Measurements from ENCODE around the gene NUP153.

Gene NUP153

DNA sequence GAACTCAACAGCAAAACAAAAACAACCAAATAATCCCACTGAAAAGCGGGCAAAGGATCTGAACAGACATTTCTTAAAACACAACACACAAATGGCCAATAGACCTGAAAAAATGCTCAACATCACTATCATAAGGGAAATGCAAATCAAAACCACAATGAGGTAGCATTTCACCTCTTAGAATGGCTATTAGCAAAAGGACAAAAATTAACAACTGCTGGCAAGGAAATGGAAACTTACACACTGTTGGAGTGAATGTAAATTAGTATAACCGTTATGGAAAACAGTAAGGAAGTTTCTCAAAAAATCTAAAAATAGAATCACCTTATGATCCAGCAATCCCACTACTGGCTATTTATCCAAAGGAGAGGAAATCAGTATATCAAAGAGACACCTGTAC lies 85.7 kb downstream of the NUP153 start:
- no peak for TF ChIP-seq TAF1 (IDR thresholded peaks at IDR 0.05; ENCODE audit: borderline replicate concordance, insufficient read depth, low read length)
- TF ChIP-seq FOXP2 (optimal IDR thresholded peaks at IDR 0.05; ENCODE audit: borderline replicate concordance, extremely low read depth, extremely low read length, insufficient read depth) = no peak
- TF ChIP-seq, protein P1, sequence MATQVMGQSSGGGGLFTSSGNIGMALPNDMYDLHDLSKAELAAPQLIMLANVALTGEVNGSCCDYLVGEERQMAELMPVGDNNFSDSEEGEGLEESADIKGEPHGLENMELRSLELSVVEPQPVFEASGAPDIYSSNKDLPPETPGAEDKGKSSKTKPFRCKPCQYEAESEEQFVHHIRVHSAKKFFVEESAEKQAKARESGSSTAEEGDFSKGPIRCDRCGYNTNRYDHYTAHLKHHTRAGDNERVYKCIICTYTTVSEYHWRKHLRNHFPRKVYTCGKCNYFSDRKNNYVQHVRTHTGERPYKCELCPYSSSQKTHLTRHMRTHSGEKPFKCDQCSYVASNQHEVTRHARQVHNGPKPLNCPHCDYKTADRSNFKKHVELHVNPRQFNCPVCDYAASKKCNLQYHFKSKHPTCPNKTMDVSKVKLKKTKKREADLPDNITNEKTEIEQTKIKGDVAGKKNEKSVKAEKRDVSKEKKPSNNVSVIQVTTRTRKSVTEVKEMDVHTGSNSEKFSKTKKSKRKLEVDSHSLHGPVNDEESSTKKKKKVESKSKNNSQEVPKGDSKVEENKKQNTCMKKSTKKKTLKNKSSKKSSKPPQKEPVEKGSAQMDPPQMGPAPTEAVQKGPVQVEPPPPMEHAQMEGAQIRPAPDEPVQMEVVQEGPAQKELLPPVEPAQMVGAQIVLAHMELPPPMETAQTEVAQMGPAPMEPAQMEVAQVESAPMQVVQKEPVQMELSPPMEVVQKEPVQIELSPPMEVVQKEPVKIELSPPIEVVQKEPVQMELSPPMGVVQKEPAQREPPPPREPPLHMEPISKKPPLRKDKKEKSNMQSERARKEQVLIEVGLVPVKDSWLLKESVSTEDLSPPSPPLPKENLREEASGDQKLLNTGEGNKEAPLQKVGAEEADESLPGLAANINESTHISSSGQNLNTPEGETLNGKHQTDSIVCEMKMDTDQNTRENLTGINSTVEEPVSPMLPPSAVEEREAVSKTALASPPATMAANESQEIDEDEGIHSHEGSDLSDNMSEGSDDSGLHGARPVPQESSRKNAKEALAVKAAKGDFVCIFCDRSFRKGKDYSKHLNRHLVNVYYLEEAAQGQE (IDR thresholded peaks at IDR 0.05; ENCODE audit: insufficient read depth in 1 of 2, low read depth in 2 of 2, low read length in 2 of 2) = no peak
- no peak for TF ChIP-seq SIN3A (IDR thresholded peaks at IDR 0.05; ENCODE audit: borderline replicate concordance, insufficient read depth, low read length)
- TF ChIP-seq POLR2AphosphoS5 (IDR thresholded peaks at IDR 0.05; ENCODE audit: low read depth, low read length) = no peak

DNA sequence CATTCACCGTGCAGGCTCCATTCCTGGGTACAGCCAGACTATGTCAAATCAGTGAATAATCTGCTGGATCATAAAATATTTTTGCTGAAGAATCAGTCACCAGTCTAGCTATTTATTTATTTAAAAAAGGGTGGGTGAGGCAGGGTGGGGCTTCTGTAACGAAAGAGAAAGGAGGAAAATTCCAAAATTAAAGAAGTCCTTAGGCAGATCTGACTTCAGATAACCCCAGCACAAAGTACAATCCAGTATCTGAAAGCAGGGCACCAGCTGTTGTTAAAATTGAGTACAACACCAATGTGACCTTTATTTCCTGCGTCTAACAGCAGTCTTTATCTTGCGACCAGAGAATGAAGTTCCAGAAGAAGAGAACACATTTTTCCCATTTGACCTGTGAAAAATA lies 90.9 kb downstream of the NUP153 start:
- TF ChIP-seq POLR2AphosphoS5 (IDR thresholded peaks at IDR 0.05; ENCODE audit: low read depth, low read length) (no peak), TAF1 (IDR thresholded peaks at IDR 0.05; ENCODE audit: borderline replicate concordance, insufficient read depth, low read length) (no peak), FOXP2 (optimal IDR thresholded peaks at IDR 0.05; ENCODE audit: borderline replicate concordance, extremely low read depth, extremely low read length, insufficient read depth) (no peak), SIN3A (IDR thresholded peaks at IDR 0.05; ENCODE audit: borderline replicate concordance, insufficient read depth, low read length) (no peak)
- TF ChIP-seq, protein P1 (IDR thresholded peaks at IDR 0.05; ENCODE audit: insufficient read depth in 1 of 2, low read depth in 2 of 2, low read length in 2 of 2) = no peak

DNA sequence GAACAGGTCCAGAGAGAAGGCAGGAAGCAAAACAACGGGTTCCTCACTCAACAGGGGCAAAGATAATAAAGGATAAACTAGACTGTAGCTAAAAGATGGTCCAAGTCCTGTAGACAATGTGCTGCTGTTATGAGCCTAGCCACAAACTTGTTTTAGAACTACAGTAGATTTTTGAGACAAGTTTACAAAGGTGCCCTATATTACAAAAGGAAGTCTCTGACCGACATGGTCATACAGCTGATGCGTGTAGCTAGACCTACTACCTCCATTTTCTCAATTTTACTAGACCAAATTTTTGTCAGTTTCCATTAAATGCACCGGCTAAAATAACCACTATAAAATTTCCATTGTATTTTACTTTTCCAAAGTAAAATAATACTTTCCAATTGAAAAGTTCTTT lies 94.7 kb downstream of the NUP153 start:
- TF ChIP-seq FOXP2 (optimal IDR thresholded peaks at IDR 0.05; ENCODE audit: borderline replicate concordance, extremely low read depth, extremely low read length, insufficient read depth) = no peak
- TF ChIP-seq, protein P1 (IDR thresholded peaks at IDR 0.05; ENCODE audit: insufficient read depth in 1 of 2, low read depth in 2 of 2, low read length in 2 of 2) = no peak
- TF ChIP-seq TAF1 (IDR thresholded peaks at IDR 0.05; ENCODE audit: borderline replicate concordance, insufficient read depth, low read length) = no peak
- no peak for TF ChIP-seq POLR2AphosphoS5 (IDR thresholded peaks at IDR 0.05; ENCODE audit: low read depth, low read length)

DNA sequence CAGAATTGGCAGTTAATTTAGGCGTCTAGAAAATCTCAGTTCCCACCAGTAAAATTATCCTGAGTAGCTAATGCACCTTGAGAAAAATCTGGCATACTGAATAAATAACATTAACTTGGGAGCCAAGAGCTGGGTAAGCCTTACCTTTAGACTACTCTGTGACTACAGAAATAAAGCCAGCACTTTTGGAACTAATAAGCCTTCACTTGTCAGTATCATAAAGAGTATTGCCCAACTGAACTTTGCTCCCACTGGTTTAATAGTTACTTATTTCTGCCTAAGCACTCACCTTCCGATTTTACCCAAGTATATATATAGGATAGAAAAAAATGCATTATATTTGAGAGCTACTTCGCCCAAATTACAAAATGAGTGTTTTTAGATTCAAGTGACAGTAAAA lies 95.9 kb downstream of the NUP153 start:
- no peak for TF ChIP-seq SIN3A (IDR thresholded peaks at IDR 0.05; ENCODE audit: borderline replicate concordance, insufficient read depth, low read length)
- no peak for TF ChIP-seq TAF1 (IDR thresholded peaks at IDR 0.05; ENCODE audit: borderline replicate concordance, insufficient read depth, low read length)
- TF ChIP-seq FOXP2 (optimal IDR thresholded peaks at IDR 0.05; ENCODE audit: borderline replicate concordance, extremely low read depth, extremely low read length, insufficient read depth) = no peak
- no peak for TF ChIP-seq POLR2AphosphoS5 (IDR thresholded peaks at IDR 0.05; ENCODE audit: low read depth, low read length)
- TF ChIP-seq, protein P1 (IDR thresholded peaks at IDR 0.05; ENCODE audit: insufficient read depth in 1 of 2, low read depth in 2 of 2, low read length in 2 of 2) = no peak

DNA sequence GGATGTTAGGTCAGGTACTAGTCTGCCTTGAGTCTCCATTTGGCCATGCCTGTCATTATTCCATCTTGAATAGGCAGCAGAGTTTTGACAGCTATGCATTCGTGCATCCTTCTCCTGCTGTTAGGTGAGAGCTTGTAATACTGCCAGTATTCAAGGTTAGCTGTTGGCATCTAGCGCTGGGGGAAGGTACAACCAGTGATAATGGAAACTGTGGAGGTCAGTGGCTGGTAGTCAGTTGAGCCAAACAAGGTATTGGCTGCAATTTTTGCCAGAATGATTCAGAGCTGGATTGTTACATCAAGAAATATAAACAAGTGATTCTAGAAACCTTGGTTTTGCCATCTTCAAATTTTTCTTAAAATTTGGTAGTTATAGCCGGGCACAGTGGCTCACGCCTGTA lies 100.1 kb downstream of the NUP153 start:
- TF ChIP-seq FOXP2 (optimal IDR thresholded peaks at IDR 0.05; ENCODE audit: borderline replicate concordance, extremely low read depth, extremely low read length, insufficient read depth) (no peak), POLR2AphosphoS5 (IDR thresholded peaks at IDR 0.05; ENCODE audit: low read depth, low read length) (no peak)
- TF ChIP-seq, protein P1 (IDR thresholded peaks at IDR 0.05; ENCODE audit: insufficient read depth in 1 of 2, low read depth in 2 of 2, low read length in 2 of 2) = no peak

Data from PFSK-1 (cell line).